Right lobe of liver (tissue), 6 donors: Measurements from ENCODE around the gene MDH2. TPM values are rescaled to one million over a fixed set of nuclear protein-coding genes. Genes with fewer than 3 reads are reported as not detected.
"Not testable (repeated sequence)": the region's sequence is repeated elsewhere in the genome, so short reads cannot be mapped to it uniquely, and the experiment has no call there.

Source experiments
- ATAC-seq, 4 donors: fragments of 200-7000 bp; cut with Tn5 transposase; one replicate each; pipeline ENCODE4 v1.9.1; 2020; ENCODE audit warnings: mild to moderate bottlenecking in 4 of 4, moderate library complexity in 4 of 4
- DNase-seq, 3 donors: peaks; one replicate each; pipeline ENCODE4 v3.0.0-alpha.2; 2020
- H3K27ac ChIP-seq, 3 donors: fragments of 200-600 bp; one replicate each; pipeline ENCODE4 v1.8.0; 2022
- H3K27me3 ChIP-seq, 2 donors: fragments of 200-600 bp; one replicate each; pipeline ENCODE4 v1.8.0; 2022
- H3K36me3 ChIP-seq, 4 donors: fragments of 200-600 bp; sonication (generic) in 1 of 4; one replicate each; pipeline versions ENCODE4 v1.5.1 to v1.8.0; 2017 to 2022; ENCODE audit warnings: control low read depth in 1 of 4
- H3K4me1 ChIP-seq, 4 donors: fragments of 200-600 bp; sonication (generic) in 1 of 4; one replicate each; pipeline versions ENCODE4 v1.5.1 to v1.8.0; 2017 to 2022; ENCODE audit warnings: control low read depth in 1 of 4
- H3K4me3 ChIP-seq, 3 donors: fragments of 200-600 bp; one replicate each; pipeline ENCODE4 v1.8.0; 2022
- H3K9me3 ChIP-seq, 4 donors: fragments of 200-600 bp; sonication (generic) in 1 of 4; one replicate each; pipeline versions ENCODE4 v1.5.1 to v1.8.0; 2017 to 2022; ENCODE audit warnings: control low read depth in 1 of 4
- CTCF ChIP-seq, 4 donors: fragments of 200-600 bp in 3 of 4; fragments of 450-650 bp in 1 of 4; IDR thresholded peaks; one replicate each; pipeline versions ENCODE4 v1.5.1 to v1.8.0; 2016 to 2022; ENCODE audit warnings: antibody characterized with exemption in 4 of 4, mild to moderate bottlenecking in 2 of 4
- POLR2A ChIP-seq: fragments of 450-650 bp; IDR thresholded peaks from one replicate; pipeline ENCODE4 v1.6.1; 2017; ENCODE audit warnings: antibody characterized with exemption, mild to moderate bottlenecking
- WGBS: methylation state at CpG from one replicate; pipeline ENCODE4 v1.1.6; 2018; ENCODE audit warnings: low coverage, low lambda C conversion rate; ENCODE audit not compliant: insufficient coverage; ENCODE audit errors: missing lambda C conversion rate; 5-methylcytosine and 5-hydroxymethylcytosine counted together
- intact Hi-C, 2 donors: fragments of 100-400 bp; cut with DNase I; formaldehyde crosslinking; loops; one replicate each; pipeline versions ENCODE4 v1.11.2 to v1.14.1; 2022
- total RNA-seq, 6 experiments: library from RNA; depleted of rRNA in 2 of 6; stranded (reverse); fragments of >200 nt in 2 of 6; fragmentation: NEBNext Ultra II Directional in 3 of 6; extraction: Animal tissue kit (Norgen Biotek cat#: 25700) in 3 of 6; gene quantifications; one replicate each; pipeline versions ENCODE4 v1.1.0 to v1.2.4, GENCODE V29; 2016 to 2023
- donor health status: DM: no; HTN: yes; CAD: no.
- donor health status: DM: no; HTN: no; CAD: no.
- donor health status: DM: no; HTN: no; CAD: no.
- donor health status: DM: no; HTN: yes; CAD: no.
- donor health status: DM: no; HTN: yes; CAD: no.

The MDH2 gene
- total RNA-seq, 6 experiments from 2014 or later = 130 to 178 (median 164) TPM

- Histone ChIP-seq H3K4me3 (no peak overlapping the region), H3K4me1 (peaks cover 0 to 60% (median 25%) of the 10 kb centered on the region in 4 donors), H3K27ac (peak overlapping the region; percentile 54 to 87 (median 82)), H3K27me3 (no peaks in the 10 kb centered on the region), H3K9me3 (no peaks in the 10 kb centered on the region), H3K36me3 (peaks cover 0 to 23% (median 13%) of the 10 kb centered on the region in 4 donors)
- intact Hi-C loops = no loop called here
- TF ChIP-seq CTCF (IDR thresholded peaks at IDR 0.05) = no peak
- TF ChIP-seq POLR2A = peak; percentile 8
- 43% methylated on average over 16 of the region's 18 CpGs for WGBS
- ATAC-seq (peak; percentile 3 to 59 (median 24)), DNase-seq (peak in 1 of 3 donors; percentile 46)
Measured at GRCh38 chr7:76057103-76057812, 9.4 kb downstream of the MDH2 start.

GRCh38 chr7:76057813-76058145 lies 9.9 kb downstream of the MDH2 start:
- Histone ChIP-seq H3K4me3 (no peak overlapping the region), H3K36me3 (peaks cover 0 to 23% (median 13%) of the 10 kb centered on the region in 4 donors), H3K4me1 (peaks cover 0 to 60% (median 25%) of the 10 kb centered on the region in 4 donors), H3K9me3 (no peaks in the 10 kb centered on the region), H3K27me3 (no peaks in the 10 kb centered on the region), H3K27ac (peak overlapping the region; percentile 54 to 87 (median 82))
- DNase-seq (peak; percentile 85 to 87 (median 86)), ATAC-seq (peak; percentile 65 to 76 (median 74))
- intact Hi-C loops = no loop called here
- WGBS = 37% methylated on average over 5 of the region's 11 CpGs
- TF ChIP-seq CTCF (IDR thresholded peaks at IDR 0.05) (no peak), POLR2A (no peak)

- H3K27me3 ChIP-seq, H3K4me3 ChIP-seq, intact Hi-C loops, H3K9me3 ChIP-seq: not testable (repeated sequence)
- peak; percentile 66 to 73 (median 71) for ATAC-seq
- H3K27ac ChIP-seq = peak overlapping the region; percentile 54 to 82 (median 75)
- peaks cover 0 to 56% (median 25%) of the 10 kb centered on the region in 4 donors for H3K4me1 ChIP-seq
- 70% methylated on average over 7 of the region's 7 CpGs for WGBS
- peak; percentile 75 to 86 (median 84) for DNase-seq
- peaks cover 0 to 26% (median 18%) of the 10 kb centered on the region in 4 donors for H3K36me3 ChIP-seq
Measured at GRCh38 chr7:76058745-76059144, 10.8 kb downstream of the MDH2 start.

- peaks cover 0 to 47% (median 31%) of the 10 kb centered on the region in 4 donors for H3K36me3 ChIP-seq
- H3K27ac ChIP-seq = peak overlapping the region; percentile 33 to 69 (median 46)
- TF ChIP-seq POLR2A (no peak), CTCF (IDR thresholded peaks at IDR 0.05) (no peak)
- intact Hi-C loops = no loop called here
- no CpG with 5 or more reads among the region's 6 CpGs for WGBS
- H3K4me3 ChIP-seq = no peak overlapping the region
- H3K4me1 ChIP-seq = peaks cover 0 to 54% (median 25%) of the 10 kb centered on the region in 4 donors
- DNase-seq = peak; percentile 91 to 97 (median 94)
- no peaks in the 10 kb centered on the region for H3K27me3 ChIP-seq
- ATAC-seq = peak; percentile 60 to 78 (median 71)
- no peaks in the 10 kb centered on the region for H3K9me3 ChIP-seq
Measured at GRCh38 chr7:76060842-76061241, 12.9 kb downstream of the MDH2 start.

GRCh38 chr7:76062254-76062653 lies 14.3 kb downstream of the MDH2 start:
- peak in 1 of 3 donors; percentile 39 for DNase-seq

More at GRCh38 chr7:76062254-76062653, 14.3 kb downstream of the MDH2 start:
- no peak for ATAC-seq
- intact Hi-C loops = no loop called here
- TF ChIP-seq POLR2A = no peak
- TF ChIP-seq CTCF (IDR thresholded peaks at IDR 0.05) = no peak
- peaks cover 0 to 54% (median 24%) of the 10 kb centered on the region in 4 donors for H3K4me1 ChIP-seq
- H3K27ac ChIP-seq = no peak overlapping the region
- no peak overlapping the region for H3K4me3 ChIP-seq
- peaks cover 0 to 55% (median 37%) of the 10 kb centered on the region in 4 donors for H3K36me3 ChIP-seq
- WGBS = 96% methylated on average over 7 of the region's 15 CpGs
- H3K27me3 ChIP-seq = no peaks in the 10 kb centered on the region
- H3K9me3 ChIP-seq = no peaks in the 10 kb centered on the region
